ENCODE data around the gene RBM12. TPM values are rescaled to one million over a fixed set of nuclear protein-coding genes. Genes with fewer than 3 reads are reported as not detected.
A peak's percentile ranks its signal among the peaks of the same experiment; 100 is the strongest.
"Not testable (repeated sequence)": the region's sequence is repeated elsewhere in the genome, so short reads cannot be mapped to it uniquely, and the experiment has no call there.

Gene RBM12, protein sequence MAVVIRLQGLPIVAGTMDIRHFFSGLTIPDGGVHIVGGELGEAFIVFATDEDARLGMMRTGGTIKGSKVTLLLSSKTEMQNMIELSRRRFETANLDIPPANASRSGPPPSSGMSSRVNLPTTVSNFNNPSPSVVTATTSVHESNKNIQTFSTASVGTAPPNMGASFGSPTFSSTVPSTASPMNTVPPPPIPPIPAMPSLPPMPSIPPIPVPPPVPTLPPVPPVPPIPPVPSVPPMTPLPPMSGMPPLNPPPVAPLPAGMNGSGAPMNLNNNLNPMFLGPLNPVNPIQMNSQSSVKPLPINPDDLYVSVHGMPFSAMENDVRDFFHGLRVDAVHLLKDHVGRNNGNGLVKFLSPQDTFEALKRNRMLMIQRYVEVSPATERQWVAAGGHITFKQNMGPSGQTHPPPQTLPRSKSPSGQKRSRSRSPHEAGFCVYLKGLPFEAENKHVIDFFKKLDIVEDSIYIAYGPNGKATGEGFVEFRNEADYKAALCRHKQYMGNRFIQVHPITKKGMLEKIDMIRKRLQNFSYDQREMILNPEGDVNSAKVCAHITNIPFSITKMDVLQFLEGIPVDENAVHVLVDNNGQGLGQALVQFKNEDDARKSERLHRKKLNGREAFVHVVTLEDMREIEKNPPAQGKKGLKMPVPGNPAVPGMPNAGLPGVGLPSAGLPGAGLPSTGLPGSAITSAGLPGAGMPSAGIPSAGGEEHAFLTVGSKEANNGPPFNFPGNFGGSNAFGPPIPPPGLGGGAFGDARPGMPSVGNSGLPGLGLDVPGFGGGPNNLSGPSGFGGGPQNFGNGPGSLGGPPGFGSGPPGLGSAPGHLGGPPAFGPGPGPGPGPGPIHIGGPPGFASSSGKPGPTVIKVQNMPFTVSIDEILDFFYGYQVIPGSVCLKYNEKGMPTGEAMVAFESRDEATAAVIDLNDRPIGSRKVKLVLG
- total RNA-seq: 189 and 191 TPM in 2 replicates
- long read RNA-seq, full-length matches to known transcripts: 2 of 48 reads
- long read RNA-seq, partial matches to known transcripts: 0 of 48 reads
- long read RNA-seq, other reads (novel, unspliced or antisense): 46 of 48 reads

DNA sequence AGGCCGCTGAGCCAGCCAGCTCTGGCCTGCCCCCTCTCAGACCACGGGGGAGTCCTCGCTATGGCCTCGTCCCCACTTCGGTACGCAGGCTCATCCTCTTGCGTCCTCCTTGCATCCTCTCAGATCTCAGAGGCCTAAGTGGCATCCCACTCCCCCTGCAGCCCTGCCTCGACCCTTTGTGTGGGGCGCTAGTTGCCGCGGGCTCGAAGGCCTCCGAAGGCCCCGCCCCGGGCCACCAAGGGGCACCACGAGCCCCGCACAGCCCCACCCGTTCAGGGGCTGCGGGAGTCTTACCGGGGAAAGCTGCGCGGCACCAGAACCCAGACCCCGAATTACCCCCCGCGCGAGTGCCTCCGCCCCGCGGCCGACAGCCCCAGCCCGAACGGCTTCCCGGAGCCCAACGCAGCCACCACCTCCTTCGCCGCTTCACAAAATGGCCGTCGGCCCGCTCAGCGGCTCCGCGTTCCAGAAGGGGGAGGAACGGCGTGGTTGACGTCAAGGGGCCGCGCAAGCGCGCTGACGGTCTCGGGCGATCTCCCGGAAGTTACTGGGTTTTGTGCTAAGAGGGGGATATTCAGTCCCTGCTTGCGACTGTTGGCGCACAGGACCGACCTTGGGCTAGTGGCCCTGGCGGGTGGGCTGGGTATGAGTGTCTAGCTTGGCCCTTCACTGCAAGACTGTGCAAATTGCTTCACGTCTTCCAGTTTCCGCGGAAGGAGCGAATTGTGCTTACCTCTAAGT is at the start of gene RBM12, which contains the start of gene CPNE1:
Gene RBM12, minus strand, starts transcription at position 435 of the 741 bp plus-strand sequence. CDS start 9,578 bp downstream, outside the sequence.
Gene CPNE1, minus strand, starts transcription at position 435 of the 741 bp plus-strand sequence. CDS start 31,977 bp downstream, outside the sequence.
- peak within 1 kb of the TSS; percentile 100 for H3K27ac Mint-ChIP-seq (ENCODE audit: unreplicated experiment)
- H3K4me3 Mint-ChIP-seq: peak within 1 kb of the TSS; percentile 99
- no peaks in the 10 kb centered on the region for H3K9me3 Mint-ChIP-seq

DNA sequence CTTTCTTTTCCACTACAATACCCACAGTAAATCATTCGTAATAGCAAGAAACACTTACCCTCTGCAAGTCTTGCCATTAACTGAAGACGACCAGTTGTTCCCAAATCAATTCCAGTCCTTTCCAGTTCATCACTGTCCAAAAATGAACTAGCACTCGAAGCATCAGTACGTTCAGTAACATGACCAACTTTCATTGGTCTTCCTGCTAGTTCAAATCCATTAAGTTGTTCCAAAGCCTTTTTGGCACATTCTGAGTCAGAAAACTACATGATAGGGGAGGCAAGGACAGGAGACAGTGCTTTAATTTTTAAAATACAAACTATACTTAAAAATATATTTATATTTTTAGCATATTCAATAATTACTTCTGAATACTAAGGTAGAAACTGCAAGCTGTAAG is 49.4 kb upstream of the RBM12 start:
- H3K27me3 Mint-ChIP-seq (ENCODE audit: low read depth): no peaks in the 10 kb centered on the region
- peaks cover 29% of the 10 kb centered on the region for H3K4me1 Mint-ChIP-seq
- H3K9me3 Mint-ChIP-seq: no peaks in the 10 kb centered on the region
- H3K27ac Mint-ChIP-seq (ENCODE audit: unreplicated experiment): no peak overlapping the region
- TF ChIP-seq, protein P1, sequence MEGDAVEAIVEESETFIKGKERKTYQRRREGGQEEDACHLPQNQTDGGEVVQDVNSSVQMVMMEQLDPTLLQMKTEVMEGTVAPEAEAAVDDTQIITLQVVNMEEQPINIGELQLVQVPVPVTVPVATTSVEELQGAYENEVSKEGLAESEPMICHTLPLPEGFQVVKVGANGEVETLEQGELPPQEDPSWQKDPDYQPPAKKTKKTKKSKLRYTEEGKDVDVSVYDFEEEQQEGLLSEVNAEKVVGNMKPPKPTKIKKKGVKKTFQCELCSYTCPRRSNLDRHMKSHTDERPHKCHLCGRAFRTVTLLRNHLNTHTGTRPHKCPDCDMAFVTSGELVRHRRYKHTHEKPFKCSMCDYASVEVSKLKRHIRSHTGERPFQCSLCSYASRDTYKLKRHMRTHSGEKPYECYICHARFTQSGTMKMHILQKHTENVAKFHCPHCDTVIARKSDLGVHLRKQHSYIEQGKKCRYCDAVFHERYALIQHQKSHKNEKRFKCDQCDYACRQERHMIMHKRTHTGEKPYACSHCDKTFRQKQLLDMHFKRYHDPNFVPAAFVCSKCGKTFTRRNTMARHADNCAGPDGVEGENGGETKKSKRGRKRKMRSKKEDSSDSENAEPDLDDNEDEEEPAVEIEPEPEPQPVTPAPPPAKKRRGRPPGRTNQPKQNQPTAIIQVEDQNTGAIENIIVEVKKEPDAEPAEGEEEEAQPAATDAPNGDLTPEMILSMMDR (conservative IDR thresholded peaks at IDR 0.05): no peak
- peaks cover 22% of the 10 kb centered on the region for H3K36me3 Mint-ChIP-seq (ENCODE audit: low read depth)
- peak overlapping the region; percentile 27 for H3K4me3 Mint-ChIP-seq
- no peak for DNase-seq (ENCODE audit: low read depth, low spot score)

More for the DNA sequence above, at the start of gene RBM12, which contains the start of gene CPNE1:
- peak; percentile 93 for DNase-seq (ENCODE audit: low read depth, low spot score)
- Mint-ChIP-seq H3K4me1 (peaks cover 49% of the 10 kb centered on the region), H3K27me3 (ENCODE audit: low read depth) (no peaks in the 10 kb centered on the region), H3K36me3 (ENCODE audit: low read depth) (no peaks in the 10 kb centered on the region)
- TF ChIP-seq, protein P1 (conservative IDR thresholded peaks at IDR 0.05): no peak

DNA sequence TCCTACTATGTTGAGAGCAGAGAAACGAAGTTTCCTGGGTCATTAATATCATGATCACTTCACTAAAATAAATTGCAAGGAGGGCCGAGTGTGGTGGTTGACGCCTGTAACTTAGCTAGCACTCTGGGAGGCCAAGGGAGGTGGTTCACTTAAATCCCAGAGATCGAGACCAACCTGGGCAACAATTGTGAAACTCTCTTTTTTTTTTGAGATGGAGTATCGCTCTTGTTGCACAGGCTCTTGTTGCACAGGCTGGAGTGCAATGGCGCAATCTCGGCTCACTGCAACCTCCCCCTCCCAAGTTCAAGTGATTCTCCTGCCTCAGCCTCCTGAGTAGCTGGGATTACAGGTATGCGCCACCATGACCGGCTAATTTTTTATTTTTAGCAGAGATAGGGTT is 48.4 kb upstream of the RBM12 start:
- peaks cover 31% of the 10 kb centered on the region for H3K4me1 Mint-ChIP-seq
- H3K9me3 Mint-ChIP-seq; H3K27ac Mint-ChIP-seq (ENCODE audit: unreplicated experiment); DNase-seq (ENCODE audit: low read depth, low spot score); H3K27me3 Mint-ChIP-seq (ENCODE audit: low read depth); H3K4me3 Mint-ChIP-seq: not testable (repeated sequence)
- peaks cover 20% of the 10 kb centered on the region for H3K36me3 Mint-ChIP-seq (ENCODE audit: low read depth)

DNA sequence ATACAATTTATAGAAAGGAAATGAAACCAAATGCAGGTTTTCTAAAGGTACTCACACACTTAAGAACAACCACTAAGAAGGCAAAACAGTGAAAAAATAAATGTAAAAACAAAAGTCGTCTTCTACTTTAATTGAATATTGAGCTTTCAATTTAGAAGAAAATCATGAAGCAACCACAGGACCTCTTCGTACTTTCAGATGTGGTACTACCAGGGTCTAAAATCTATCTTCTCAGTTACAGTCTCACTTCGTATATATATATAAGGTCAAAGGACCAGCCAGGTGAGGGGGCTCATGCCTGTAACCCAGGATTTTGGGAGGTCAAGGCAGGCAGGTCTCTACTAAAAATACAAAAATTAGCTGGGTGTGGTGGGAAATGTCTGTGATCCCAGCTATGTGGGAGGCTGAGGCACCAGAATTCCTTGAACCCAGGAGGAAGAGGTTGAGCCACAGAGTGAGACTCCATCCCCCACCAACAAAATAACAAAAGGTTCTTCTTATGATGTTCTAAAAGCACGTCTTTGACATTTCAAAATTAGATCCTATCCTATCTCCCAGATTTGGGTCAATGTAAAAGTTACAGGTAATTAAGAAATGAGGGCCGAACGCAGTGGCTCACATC is 47.0 kb upstream of the RBM12 start:
- H3K4me3 Mint-ChIP-seq: no peak overlapping the region
- H3K4me1 Mint-ChIP-seq: peaks cover 31% of the 10 kb centered on the region
- H3K27ac Mint-ChIP-seq (ENCODE audit: unreplicated experiment): no peak overlapping the region
- H3K36me3 Mint-ChIP-seq (ENCODE audit: low read depth): peaks cover 18% of the 10 kb centered on the region
- DNase-seq (ENCODE audit: low read depth, low spot score): no peak
- no peaks in the 10 kb centered on the region for H3K9me3 Mint-ChIP-seq
- TF ChIP-seq, protein P1 (conservative IDR thresholded peaks at IDR 0.05): no peak
- H3K27me3 Mint-ChIP-seq (ENCODE audit: low read depth): no peaks in the 10 kb centered on the region

DNA sequence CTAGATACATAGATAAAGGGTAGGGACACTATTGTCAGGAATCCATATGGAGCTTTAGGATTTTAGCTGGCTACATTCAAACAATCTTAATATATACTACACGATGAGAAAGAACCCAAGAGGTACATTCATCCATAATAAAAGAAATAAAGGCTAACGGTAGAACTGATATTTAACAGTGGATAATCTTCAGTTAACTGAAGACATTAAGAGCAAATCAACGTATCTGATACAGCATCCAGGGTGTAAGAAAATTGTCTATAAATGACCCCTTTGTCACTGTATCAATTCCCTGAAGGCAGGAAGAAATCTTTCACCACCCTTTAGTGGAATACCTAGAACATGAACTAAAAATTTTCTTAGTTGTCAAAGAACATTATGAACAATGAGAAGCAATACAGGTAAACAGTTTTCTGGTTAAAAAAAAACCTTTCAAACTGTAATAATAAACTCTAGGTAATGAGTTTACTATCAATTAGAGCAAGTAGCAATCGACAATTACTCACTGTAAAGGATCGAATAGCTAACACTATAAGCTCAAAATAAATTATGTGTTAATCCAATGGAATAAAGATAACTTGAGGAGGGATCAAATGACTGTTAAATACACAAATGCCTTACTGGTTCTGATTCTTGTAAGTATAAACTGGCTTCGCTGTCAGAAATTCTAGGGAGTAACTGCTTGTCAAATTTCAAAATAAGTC is 46.3 kb upstream of the RBM12 start:
- Mint-ChIP-seq H3K27ac (ENCODE audit: unreplicated experiment) (no peak overlapping the region), H3K27me3 (ENCODE audit: low read depth) (no peaks in the 10 kb centered on the region), H3K36me3 (ENCODE audit: low read depth) (peaks cover 16% of the 10 kb centered on the region), H3K4me1 (peaks cover 31% of the 10 kb centered on the region), H3K9me3 (no peaks in the 10 kb centered on the region), H3K4me3 (no peak overlapping the region)
- no peak for DNase-seq (ENCODE audit: low read depth, low spot score)
- TF ChIP-seq, protein P1 (conservative IDR thresholded peaks at IDR 0.05): no peak
